IMR-90 (cell line): ENCODE measurements around the gene RHOU. TPM values are rescaled to one million over a fixed set of nuclear protein-coding genes. Genes with fewer than 3 reads are reported as not detected.
A peak's percentile ranks its signal among the peaks of the same experiment; 100 is the strongest.

Experiments
- ATAC-seq: fragments of 200-7000 bp; cut with Tn5 transposase; 2 replicates; pipeline ENCODE4 v1.9.1; 2020; ENCODE audit warnings: low read depth, mild to moderate bottlenecking, moderate library complexity
- BruUV-seq: library from RNA; stranded (reverse); fragments of 400-500 nt; replicated peaks from 2 replicates; lab custom pipeline; 2021; lab: Mats Ljungman, UMichigan
- CTCF ChIA-PET: fragments of 300-600 bp; formaldehyde crosslinking; extraction: SDS; loops from one replicate; lab custom pipeline; 2021; ENCODE audit warnings: antibody characterized with exemption; lab: Yijun Ruan, JAX
- POLR2A ChIA-PET: fragments of 300-600 bp; sonication (Branson Sonifier 250); formaldehyde crosslinking; loops from one replicate; lab custom pipeline; 2022; ENCODE audit warnings: antibody characterized with exemption; ENCODE audit not compliant: unreplicated experiment; lab: Charles Lee
- DNase-seq: peaks from one replicate; pipeline ENCODE4 v3.0.0; 2013
- H2AFZ ChIP-seq: replicated peaks from 2 replicates; pipeline ENCODE3; 2013; ENCODE audit warnings: low read length, mild to moderate bottlenecking; ENCODE audit not compliant: poor library complexity
- H2AK5ac ChIP-seq: 2 replicates; pipeline ENCODE4 v1.6.1; 2013; ENCODE audit warnings: low read depth, low read length, inconsistent platforms
- H2AK9ac ChIP-seq: replicated peaks from 2 replicates; pipeline ENCODE3; 2013; ENCODE audit warnings: mild to moderate bottlenecking, low read depth, low read length, moderate library complexity; ENCODE audit not compliant: poor library complexity
- H2BK120ac ChIP-seq: 2 replicates; pipeline ENCODE4 v1.6.1; 2013; ENCODE audit warnings: low read depth, low read length, inconsistent platforms
- H2BK15ac ChIP-seq: 3 replicates; pipeline ENCODE4 v1.6.1; 2013; ENCODE audit warnings: low read depth, low read length, inconsistent platforms
- H2BK20ac ChIP-seq: 2 replicates; pipeline ENCODE4 v1.6.1; 2013; ENCODE audit warnings: low read depth, mild to moderate bottlenecking, inconsistent platforms, low read length, moderate library complexity
- H2BK5ac ChIP-seq: 2 replicates; pipeline ENCODE4 v1.6.1; 2013; ENCODE audit warnings: mild to moderate bottlenecking, low read depth, low read length, inconsistent platforms; ENCODE audit not compliant: poor library complexity, severe bottlenecking
- H3K14ac ChIP-seq: replicated peaks from 2 replicates; pipeline ENCODE4 v1.6.1; 2013; ENCODE audit warnings: low read depth, low read length, inconsistent platforms
- H3K18ac ChIP-seq: 2 replicates; pipeline ENCODE4 v1.6.1; 2013; ENCODE audit warnings: low read depth, low read length, control low read depth
- H3K23ac ChIP-seq: 2 replicates; pipeline ENCODE4 v1.6.1; 2013; ENCODE audit warnings: low read depth, low read length, inconsistent platforms
- H3K27ac ChIP-seq: 2 replicates; pipeline ENCODE4 v1.5.1; 2013; ENCODE audit warnings: mild to moderate bottlenecking, control low read depth, low read length; ENCODE audit not compliant: insufficient read depth
- H3K27me3 ChIP-seq: 2 replicates; pipeline ENCODE4 v1.6.1; 2013; ENCODE audit warnings: low read length; ENCODE audit not compliant: control insufficient read depth, insufficient read depth
- H3K36me3 ChIP-seq: 2 replicates; pipeline ENCODE4 v1.6.1; 2013; ENCODE audit warnings: low read length, mixed read lengths; ENCODE audit not compliant: control insufficient read depth, insufficient read depth
- H3K4ac ChIP-seq: 2 replicates; pipeline ENCODE4 v1.6.1; 2013; ENCODE audit warnings: low read depth, low read length, inconsistent platforms
- H3K4me1 ChIP-seq: 2 replicates; pipeline ENCODE4 v1.6.1; 2013; ENCODE audit warnings: low read length, mixed read lengths; ENCODE audit not compliant: control insufficient read depth, insufficient read depth
- H3K4me2 ChIP-seq: 2 replicates; pipeline ENCODE4 v1.6.1; 2013; ENCODE audit warnings: low read depth, mild to moderate bottlenecking, control low read depth, low read length, moderate library complexity
- H3K4me3 ChIP-seq: 2 replicates; pipeline ENCODE4 v1.5.1; 2013; ENCODE audit warnings: low read depth, mild to moderate bottlenecking, control low read depth, low read length, moderate library complexity; ENCODE audit not compliant: insufficient read depth
- H3K56ac ChIP-seq: 2 replicates; pipeline ENCODE4 v1.6.1; 2013; ENCODE audit warnings: low read length, inconsistent platforms; ENCODE audit not compliant: insufficient read depth; ENCODE audit errors: extremely low read depth
- H3K79me1 ChIP-seq, 2 experiments: 2 replicates each; pipeline ENCODE4 v1.6.1; 2013; ENCODE audit warnings: low read length in 2 of 2, inconsistent platforms in 1 of 2, low read depth in 1 of 2
- H3K9ac ChIP-seq: 2 replicates; pipeline ENCODE4 v1.6.1; 2013; ENCODE audit warnings: low read depth, low read length, control low read depth
- H3K9me1 ChIP-seq: 2 replicates; pipeline ENCODE4 v1.6.1; 2013; ENCODE audit warnings: low read length, inconsistent platforms; ENCODE audit not compliant: insufficient read depth
- H3K9me3 ChIP-seq: 2 replicates; pipeline ENCODE4 v1.6.1; 2013; ENCODE audit warnings: low read length; ENCODE audit not compliant: control insufficient read depth, insufficient read depth
- H4K20me1 ChIP-seq: 2 replicates; pipeline ENCODE4 v1.6.1; 2013; ENCODE audit warnings: low read length, inconsistent platforms; ENCODE audit not compliant: insufficient read depth
- H4K5ac ChIP-seq: 2 replicates; pipeline ENCODE4 v1.6.1; 2013; ENCODE audit warnings: mild to moderate bottlenecking, low read depth, low read length, control low read depth
- H4K8ac ChIP-seq, 2 experiments: 2 replicates each; pipeline ENCODE4 v1.6.1; 2013; ENCODE audit warnings: low read depth in 2 of 2, low read length in 2 of 2, control low read depth in 1 of 2, inconsistent platforms in 1 of 2
- H4K91ac ChIP-seq: 2 replicates; pipeline ENCODE4 v1.6.1; 2013; ENCODE audit warnings: low read depth, low read length, inconsistent platforms; ENCODE audit not compliant: insufficient read depth
- CHD1 ChIP-seq: IDR thresholded peaks from 2 replicates; pipeline ENCODE4 v1.6.1; 2012; ENCODE audit warnings: low read depth, low read length, improper control_type of control experiment
- MAFK ChIP-seq: IDR thresholded peaks from 2 replicates; pipeline ENCODE4 v1.6.1; 2012; ENCODE audit warnings: low read depth, low read length, improper control_type of control experiment
- MXI1 ChIP-seq: IDR thresholded peaks from 2 replicates; pipeline ENCODE4 v1.6.1; 2012; ENCODE audit warnings: low read depth, mild to moderate bottlenecking, low read length, moderate library complexity, borderline replicate concordance
- RAD21 ChIP-seq: IDR thresholded peaks from 2 replicates; pipeline ENCODE4 v1.6.1; 2012; ENCODE audit warnings: low read length, improper control_type of control experiment
- RFX5 ChIP-seq: IDR thresholded peaks from 2 replicates; pipeline ENCODE4 v1.8.0; 2012; ENCODE audit warnings: low read depth, mild to moderate bottlenecking, low read length, moderate library complexity
- WGBS, 2 experiments: methylation state at CpG; one replicate each; pipeline versions ENCODE4 v1.1.5 to v1.1.7; 2013; ENCODE audit warnings: missing lambda C conversion rate in 2 of 2; ENCODE audit not compliant: insufficient read length in 1 of 2; ENCODE audit errors: extremely low coverage in 2 of 2; 5-methylcytosine and 5-hydroxymethylcytosine counted together
- dilution Hi-C: fragments of 300-500 bp; cut with HindIII; formaldehyde crosslinking; loops from one replicate; pipeline ENCODE4 v1.14.3; 2018; ENCODE audit warnings: low sequenced_read_pairs; ENCODE audit not compliant: unreplicated experiment
- in situ Hi-C: fragments of 300-500 bp; cut with MboI; formaldehyde crosslinking; loops from 3 replicates; pipeline ENCODE4 v1.14.3; 2019; ENCODE audit warnings: low sequenced_read_pairs, inconsistent platforms, mixed read lengths
- intact Hi-C: fragments of 100-400 bp; cut with micrococcal nuclease; formaldehyde crosslinking; loops from 2 replicates; pipeline ENCODE4 v1.10.0; 2022
- polyA plus RNA-seq, 3 experiments: library from polyadenylated mRNA; depleted of rRNA; stranded (reverse); fragments of >200 nt; gene quantifications; 2 replicates each; pipeline ENCODE4 v1.2.3, GENCODE V29; 2012; ENCODE audit warnings: low replicate concordance in 1 of 3
- total RNA-seq: library from RNA; depleted of rRNA; stranded (reverse); fragments of >200 nt; gene quantifications from 2 replicates; pipeline ENCODE4 v1.2.3, GENCODE V29; 2012

RHOU gene
- total and polyA plus RNA-seq, 2 of the 4 experiments (the other 2 are of a cell fraction), result 0.44 to 0.72 TPM

GRCh38 chr1:228735871-228736586, 750 bp downstream of the RHOU start:
- Histone ChIP-seq H2AK5ac (no peak overlapping the region), H3K23ac (no peak overlapping the region), H3K27ac (0 out of 2 replicates have a peak overlapping the region, but pooled peaks have one; percentile 13), H2AK9ac (no peak overlapping the region), H3K79me1 (no peaks in the 10 kb centered on the region), H4K5ac (no peak overlapping the region; the same call in 1 of the 2 replicates), H4K91ac (no peak overlapping the region), H3K18ac (no peak overlapping the region; the same call in 1 of the 2 replicates), H3K14ac (no peak overlapping the region), H3K4me1 (no peaks in the 10 kb centered on the region; the same call in 1 of the 2 replicates), H3K9ac (peak overlapping the region; percentile 25), H3K4me3 (peak overlapping the region; percentile 62), H3K36me3 (peaks cover 20% of the 10 kb centered on the region), H3K56ac (no peak overlapping the region), H2BK5ac (no peak overlapping the region), H2BK120ac (no peak overlapping the region), H2BK15ac (no peak overlapping the region), H3K4ac (no peak overlapping the region), H3K9me1 (no peaks in the 10 kb centered on the region), H2AFZ (peak overlapping the region; percentile 60), H2BK20ac (no peak overlapping the region), H4K8ac (no peak overlapping the region), H3K4me2 (peak overlapping the region; percentile 86), H3K9me3 (no peaks in the 10 kb centered on the region), H4K20me1 (no peaks in the 10 kb centered on the region), H3K27me3 (peaks cover 19% of the 10 kb centered on the region)
- intact Hi-C loops (loop anchor here (1.0 to 10.0 kb wide), 5 partner anchors 167 to 519 kb away; no protein-coding TSS in a partner anchor), in situ Hi-C loops (loop anchor here (10.0 kb wide), 1 partner anchor 499 kb away; no protein-coding TSS in a partner anchor), dilution Hi-C loops (no loop called here)
- ATAC-seq (peak; percentile 35), DNase-seq (peak; percentile 15)
- ChIA-PET CTCF (interaction anchor here (0.7 to 1.2 kb wide), 3 partner anchors 461 to 519 kb away, joined by 3 to 4 read pairs (median 3); no protein-coding TSS in a partner anchor), POLR2A (no interaction called here)
- TF ChIP-seq MXI1 (0 out of 2 replicates have a peak, but pooled peaks have one; percentile 7), CHD1 (no peak), RAD21 (no peak), MAFK (no peak), RFX5 (no peak)
- no TSS peak for BruUV-seq
- WGBS, 2 experiments, result 2% methylated on average over 17 of the region's 60 CpGs; no CpG with 5 or more reads in 1 of the 2 experiments
